Measurements from ENCODE around the gene C15orf39.
"Not testable (repeated sequence)": the region's sequence is repeated elsewhere in the genome, so short reads cannot be mapped to it uniquely, and the experiment has no call there.

The C15orf39 gene

DNA sequence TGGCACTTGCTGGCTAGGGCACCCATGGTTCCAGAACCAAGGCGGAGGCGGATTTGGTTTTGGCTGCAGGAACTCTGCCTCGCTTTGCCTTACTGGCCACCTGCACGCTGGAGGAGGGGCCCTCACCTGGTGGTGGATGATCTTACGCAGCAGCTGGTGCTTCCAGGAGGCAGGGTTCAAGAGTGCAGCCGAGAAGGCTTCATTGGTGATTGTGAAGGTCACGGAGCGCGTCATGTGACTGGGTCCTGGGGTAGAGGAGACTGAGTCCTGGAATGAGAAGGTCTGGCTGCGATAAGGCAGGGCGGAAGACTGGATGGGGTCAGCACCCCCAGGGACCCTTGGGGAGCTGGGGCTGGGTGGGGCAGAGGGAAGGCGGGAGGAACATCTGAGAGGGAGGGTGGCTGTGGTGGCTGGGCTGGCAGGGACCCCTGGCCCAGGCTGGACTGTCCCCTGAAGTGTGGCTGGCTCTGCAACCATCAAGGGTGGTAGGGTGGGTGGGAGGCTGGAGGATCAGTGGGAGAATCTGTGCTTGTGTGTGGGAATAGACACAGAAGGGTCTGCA lies 30.7 kb downstream of the C15orf39 start:
- H3K27me3 ChIP-seq (ENCODE audit: control insufficient read depth, insufficient read depth, low read length): no peaks in the 10 kb centered on the region
- H3K27ac ChIP-seq (ENCODE audit: low read length): no peak overlapping the region
- WGBS (ENCODE audit: insufficient coverage, insufficient read length): no CpG with 5 or more reads among the region's 12 CpGs
- H3K36me3 ChIP-seq (ENCODE audit: control insufficient read depth, insufficient read depth, low read length): no peaks in the 10 kb centered on the region
- no peaks in the 10 kb centered on the region for H3K9me3 ChIP-seq (ENCODE audit: control insufficient read depth, insufficient read depth, low read length)
- H3K4me3 ChIP-seq (ENCODE audit: low read length): no peak overlapping the region
- DNase-seq (ENCODE audit: low read depth, low spot score): no peak
- H3K4me1 ChIP-seq (ENCODE audit: control insufficient read depth, insufficient read depth, low read length): no peaks in the 10 kb centered on the region; the same call in 1 of the 2 replicates

DNA sequence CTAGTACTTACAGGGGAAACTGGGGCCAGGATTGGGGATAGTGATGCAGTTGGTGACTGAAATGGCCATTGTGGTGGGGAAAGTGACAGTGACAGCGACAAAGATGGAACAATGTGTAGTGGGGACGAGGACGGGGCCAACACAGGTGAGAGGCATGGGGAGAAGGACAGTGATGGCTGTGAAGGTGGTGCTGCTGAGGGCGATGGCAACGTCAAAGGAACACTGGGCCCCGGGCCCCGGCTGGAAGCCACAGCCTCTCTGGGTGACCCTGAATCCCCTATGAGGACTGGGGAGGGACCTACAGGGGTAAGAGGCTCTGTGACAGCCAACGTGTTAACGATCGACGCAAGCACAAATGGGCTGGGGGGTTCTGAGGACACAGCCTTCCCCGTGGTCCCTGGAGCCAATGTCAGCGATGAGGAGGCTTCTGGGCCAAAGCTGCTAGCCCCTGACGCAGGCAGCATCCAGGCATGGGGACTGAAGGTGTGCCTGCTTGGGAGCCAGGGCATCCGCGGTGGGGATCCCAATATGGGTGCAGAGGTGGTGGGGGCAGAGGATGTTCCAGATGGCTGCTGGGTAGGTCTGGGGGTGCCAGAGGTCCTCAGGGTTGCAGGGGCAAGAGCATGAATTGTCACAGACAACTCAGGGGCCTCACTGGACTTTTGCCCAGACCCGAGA lies 31.3 kb downstream of the C15orf39 start:
- H3K36me3 ChIP-seq (ENCODE audit: control insufficient read depth, insufficient read depth, low read length): no peaks in the 10 kb centered on the region
- no CpG with 5 or more reads among the region's 17 CpGs for WGBS (ENCODE audit: insufficient coverage, insufficient read length)
- DNase-seq (ENCODE audit: low read depth, low spot score): no peak
- no peaks in the 10 kb centered on the region for H3K9me3 ChIP-seq (ENCODE audit: control insufficient read depth, insufficient read depth, low read length)
- no peaks in the 10 kb centered on the region for H3K27me3 ChIP-seq (ENCODE audit: control insufficient read depth, insufficient read depth, low read length)
- no peaks in the 10 kb centered on the region; the same call in 1 of the 2 replicates for H3K4me1 ChIP-seq (ENCODE audit: control insufficient read depth, insufficient read depth, low read length)
- H3K27ac ChIP-seq (ENCODE audit: low read length): no peak overlapping the region
- H3K4me3 ChIP-seq (ENCODE audit: low read length): no peak overlapping the region

DNA sequence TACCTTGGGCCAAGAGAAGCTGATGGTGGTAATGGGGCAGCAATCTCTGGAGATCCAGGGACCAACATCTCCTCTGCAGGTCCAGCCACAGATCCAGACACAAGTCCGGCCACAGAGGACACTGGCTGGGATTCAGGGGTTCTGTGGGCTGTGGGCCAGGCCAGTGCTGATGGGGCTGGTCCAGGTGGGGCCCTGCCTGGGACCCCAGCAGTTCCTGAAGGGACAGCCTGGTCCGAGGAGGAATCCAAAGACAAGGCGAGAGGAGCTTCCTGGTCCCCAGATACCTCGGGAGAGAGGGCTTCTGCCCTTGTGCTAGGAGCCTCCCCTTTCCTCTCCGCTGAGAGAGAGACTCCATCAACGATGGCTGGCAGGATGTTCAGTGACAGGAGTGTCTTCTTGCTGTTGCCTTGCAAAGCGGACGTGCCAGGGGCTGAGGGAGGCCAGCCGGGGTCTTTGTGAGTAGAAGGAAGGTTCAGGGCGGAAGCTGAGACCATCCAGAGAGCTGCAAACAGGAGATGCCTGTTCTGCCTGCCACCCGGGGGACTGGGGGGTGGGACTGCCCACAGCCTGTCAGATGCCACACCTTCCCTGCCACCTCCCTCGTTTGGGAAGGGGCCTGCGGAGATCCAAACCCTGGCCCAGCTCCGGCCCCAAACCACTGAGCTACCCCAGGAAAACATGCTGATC lies 32.0 kb downstream of the C15orf39 start:
- no peaks in the 10 kb centered on the region for H3K36me3 ChIP-seq (ENCODE audit: control insufficient read depth, insufficient read depth, low read length)
- H3K9me3 ChIP-seq (ENCODE audit: control insufficient read depth, insufficient read depth, low read length): no peaks in the 10 kb centered on the region
- no peak for DNase-seq (ENCODE audit: low read depth, low spot score)
- H3K4me1 ChIP-seq (ENCODE audit: control insufficient read depth, insufficient read depth, low read length): no peaks in the 10 kb centered on the region; the same call in 1 of the 2 replicates
- no peak overlapping the region for H3K4me3 ChIP-seq (ENCODE audit: low read length)
- no peaks in the 10 kb centered on the region for H3K27me3 ChIP-seq (ENCODE audit: control insufficient read depth, insufficient read depth, low read length)
- no peak overlapping the region for H3K27ac ChIP-seq (ENCODE audit: low read length)
- WGBS (ENCODE audit: insufficient coverage, insufficient read length): no CpG with 5 or more reads among the region's 14 CpGs

DNA sequence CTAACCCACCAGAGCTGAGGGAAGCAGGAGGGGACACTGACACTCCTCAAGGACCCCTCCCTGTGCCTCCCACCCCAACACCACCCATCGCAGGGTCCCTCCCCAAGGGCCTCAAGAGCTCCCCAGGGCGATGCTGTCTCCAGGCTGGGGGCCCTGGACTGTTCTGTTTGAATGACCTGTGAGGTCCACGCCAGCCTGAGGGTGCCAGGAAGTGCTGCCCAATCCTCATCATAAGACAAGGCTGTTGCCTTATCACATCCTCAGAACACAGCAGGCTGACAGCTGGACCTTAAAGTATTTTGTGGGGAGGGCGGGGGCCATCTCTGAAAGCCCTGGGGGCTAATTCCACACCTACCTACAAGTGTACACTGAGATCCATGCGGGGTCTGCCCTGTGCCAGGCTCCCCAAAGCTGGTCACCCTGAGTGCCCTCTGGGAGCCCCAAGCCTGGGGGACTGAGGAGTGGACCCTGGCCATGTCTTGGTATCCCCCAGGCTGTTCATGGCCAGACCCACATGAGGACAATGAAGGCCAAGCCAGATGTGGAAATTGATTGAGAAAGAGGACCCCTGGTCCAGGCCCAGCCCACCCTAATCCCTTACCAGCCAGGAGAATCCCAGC lies 32.6 kb downstream of the C15orf39 start:
- DNase-seq (ENCODE audit: low read depth, low spot score): no peak
- no peaks in the 10 kb centered on the region for H3K27me3 ChIP-seq (ENCODE audit: control insufficient read depth, insufficient read depth, low read length)
- H3K27ac ChIP-seq (ENCODE audit: low read length): no peak overlapping the region
- no peak overlapping the region for H3K4me3 ChIP-seq (ENCODE audit: low read length)
- H3K4me1 ChIP-seq (ENCODE audit: control insufficient read depth, insufficient read depth, low read length): no peaks in the 10 kb centered on the region; the same call in 1 of the 2 replicates
- no peaks in the 10 kb centered on the region for H3K36me3 ChIP-seq (ENCODE audit: control insufficient read depth, insufficient read depth, low read length)
- WGBS (ENCODE audit: insufficient coverage, insufficient read length): no CpG with 5 or more reads among the region's 5 CpGs
- no peaks in the 10 kb centered on the region for H3K9me3 ChIP-seq (ENCODE audit: control insufficient read depth, insufficient read depth, low read length)

DNA sequence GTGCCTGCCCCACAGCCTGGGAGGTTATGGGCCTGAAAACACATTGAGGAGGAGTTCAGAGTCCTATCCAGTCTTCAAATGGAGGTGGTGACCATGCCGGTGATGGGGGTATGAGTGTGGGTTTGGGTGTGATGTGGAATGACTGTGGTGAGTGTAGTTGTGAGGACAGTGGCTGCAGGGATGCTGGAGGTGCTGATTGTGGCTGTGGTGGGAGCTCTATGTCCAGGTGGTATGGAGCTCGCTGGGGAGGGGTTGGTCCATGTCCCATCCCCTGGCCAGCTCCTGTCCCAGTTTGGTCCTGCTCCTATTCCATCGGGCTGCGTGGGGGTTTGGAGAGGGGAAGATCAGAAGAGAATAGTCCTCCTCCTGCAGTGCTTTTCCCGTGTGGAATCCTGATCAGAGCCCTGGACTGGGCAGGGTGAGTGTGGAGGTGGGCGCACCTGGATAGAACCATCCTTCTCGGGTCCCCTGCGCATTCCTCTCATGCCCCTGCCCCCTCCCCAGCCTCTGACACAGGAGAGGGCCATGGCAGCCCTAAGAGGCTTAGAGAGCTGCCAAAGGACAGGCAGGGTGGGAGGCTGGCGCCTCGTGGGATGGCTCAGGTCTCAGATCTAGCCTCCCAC lies 33.5 kb downstream of the C15orf39 start:
- H3K36me3 ChIP-seq (ENCODE audit: control insufficient read depth, insufficient read depth, low read length): no peaks in the 10 kb centered on the region
- no peaks in the 10 kb centered on the region for H3K9me3 ChIP-seq (ENCODE audit: control insufficient read depth, insufficient read depth, low read length)
- no peaks in the 10 kb centered on the region for H3K27me3 ChIP-seq (ENCODE audit: control insufficient read depth, insufficient read depth, low read length)
- H3K4me3 ChIP-seq (ENCODE audit: low read length): no peak overlapping the region
- H3K27ac ChIP-seq (ENCODE audit: low read length): no peak overlapping the region
- no CpG with 5 or more reads among the region's 10 CpGs for WGBS (ENCODE audit: insufficient coverage, insufficient read length)
- no peak for DNase-seq (ENCODE audit: low read depth, low spot score)
- H3K4me1 ChIP-seq (ENCODE audit: control insufficient read depth, insufficient read depth, low read length): no peaks in the 10 kb centered on the region; the same call in 1 of the 2 replicates

DNA sequence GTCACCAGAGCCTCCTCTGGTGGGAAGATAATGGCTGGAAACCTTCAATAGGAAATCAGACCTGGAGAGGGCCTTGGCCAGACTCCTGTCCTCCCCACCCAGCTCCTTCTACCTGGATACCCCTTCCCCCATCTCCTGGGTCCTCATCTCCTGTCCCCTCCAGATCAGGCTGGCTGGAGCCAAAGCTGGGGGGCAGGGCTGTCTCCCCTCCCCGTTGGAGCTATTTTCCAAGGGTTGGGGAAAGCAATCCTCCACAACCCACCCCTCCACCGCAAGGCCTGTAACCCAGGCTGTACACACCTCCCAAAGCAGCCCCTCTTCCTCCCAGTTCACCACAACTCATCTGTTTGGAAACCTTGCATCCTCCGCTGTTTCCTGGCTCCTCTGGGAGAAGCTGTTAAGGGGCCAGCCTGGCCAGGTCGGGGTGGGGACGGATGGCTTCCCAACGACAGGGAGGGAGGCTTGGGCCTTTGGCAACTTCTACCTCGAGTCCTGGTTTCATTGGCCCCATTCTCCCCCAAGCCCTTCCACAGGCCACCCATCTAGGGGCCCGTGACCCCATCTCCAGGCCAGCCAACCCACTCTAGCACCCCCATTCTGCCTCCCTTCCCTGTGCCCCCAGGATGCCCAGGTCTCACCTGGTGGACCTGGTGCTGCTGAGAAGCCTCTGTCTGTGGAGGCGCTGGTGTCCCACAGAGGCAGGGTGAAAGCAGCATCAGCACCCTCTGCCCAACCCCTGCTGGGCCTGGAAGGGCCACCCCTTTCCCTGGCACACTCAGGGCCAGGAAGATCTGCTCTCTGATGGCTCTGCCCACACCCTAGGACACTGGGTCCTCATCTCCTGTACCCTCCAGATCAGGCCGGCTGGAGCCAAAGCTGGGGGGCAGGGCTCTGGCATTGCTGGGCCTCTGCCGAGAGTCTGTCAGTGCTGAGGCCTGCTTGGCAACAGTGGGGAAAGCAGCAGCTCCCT lies 34.4 kb downstream of the C15orf39 start:
- DNase-seq (ENCODE audit: low read depth, low spot score): no peak
- no CpG with 5 or more reads among the region's 11 CpGs for WGBS (ENCODE audit: insufficient coverage, insufficient read length)
- Histone ChIP-seq H3K9me3 (ENCODE audit: control insufficient read depth, insufficient read depth, low read length) (no peaks in the 10 kb centered on the region), H3K4me1 (ENCODE audit: control insufficient read depth, insufficient read depth, low read length) (no peaks in the 10 kb centered on the region; the same call in 1 of the 2 replicates), H3K27ac (ENCODE audit: low read length) (no peak overlapping the region), H3K27me3 (ENCODE audit: control insufficient read depth, insufficient read depth, low read length) (no peaks in the 10 kb centered on the region), H3K4me3 (ENCODE audit: low read length) (no peak overlapping the region), H3K36me3 (ENCODE audit: control insufficient read depth, insufficient read depth, low read length) (no peaks in the 10 kb centered on the region)

DNA sequence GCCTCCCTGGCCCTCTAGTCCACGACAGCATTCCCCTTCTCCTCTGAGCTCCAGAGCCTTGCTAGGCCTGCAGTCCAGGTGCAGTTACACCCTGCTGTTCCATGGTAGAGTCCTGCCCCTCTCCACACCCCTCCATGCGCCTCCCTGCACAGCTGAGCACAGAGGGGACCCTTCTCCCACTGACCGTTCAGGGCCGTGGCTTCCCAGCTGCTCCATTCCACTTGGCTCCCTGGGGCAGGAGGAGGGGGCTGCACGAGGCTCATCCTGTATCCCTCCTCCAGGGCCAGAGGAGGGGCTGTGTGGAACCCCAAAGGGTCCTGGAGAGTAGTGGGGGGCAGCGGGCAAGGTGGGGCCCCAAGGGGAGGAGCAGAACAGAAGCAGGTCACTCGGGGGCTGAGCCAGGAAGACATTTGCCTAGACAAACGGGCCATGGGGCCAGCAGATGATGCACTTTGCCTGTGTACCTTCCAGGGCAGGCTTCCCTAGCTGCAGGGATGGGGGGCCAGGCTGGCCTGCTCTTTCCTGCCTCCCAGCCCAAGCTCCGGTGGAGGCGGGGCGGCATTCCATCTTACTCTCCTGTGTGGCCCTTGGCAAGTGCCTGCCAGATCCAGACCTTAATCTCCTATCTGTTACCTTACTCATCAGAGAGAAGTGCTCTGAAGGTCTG lies 35.8 kb downstream of the C15orf39 start:
- Histone ChIP-seq H3K36me3 (ENCODE audit: control insufficient read depth, insufficient read depth, low read length) (no peaks in the 10 kb centered on the region), H3K4me1 (ENCODE audit: control insufficient read depth, insufficient read depth, low read length) (no peaks in the 10 kb centered on the region; the same call in 1 of the 2 replicates), H3K9me3 (ENCODE audit: control insufficient read depth, insufficient read depth, low read length) (no peaks in the 10 kb centered on the region), H3K27ac (ENCODE audit: low read length) (no peak overlapping the region), H3K4me3 (ENCODE audit: low read length) (no peak overlapping the region), H3K27me3 (ENCODE audit: control insufficient read depth, insufficient read depth, low read length) (no peaks in the 10 kb centered on the region)
- WGBS (ENCODE audit: insufficient coverage, insufficient read length): no CpG with 5 or more reads among the region's 11 CpGs
- no peak for DNase-seq (ENCODE audit: low read depth, low spot score)

DNA sequence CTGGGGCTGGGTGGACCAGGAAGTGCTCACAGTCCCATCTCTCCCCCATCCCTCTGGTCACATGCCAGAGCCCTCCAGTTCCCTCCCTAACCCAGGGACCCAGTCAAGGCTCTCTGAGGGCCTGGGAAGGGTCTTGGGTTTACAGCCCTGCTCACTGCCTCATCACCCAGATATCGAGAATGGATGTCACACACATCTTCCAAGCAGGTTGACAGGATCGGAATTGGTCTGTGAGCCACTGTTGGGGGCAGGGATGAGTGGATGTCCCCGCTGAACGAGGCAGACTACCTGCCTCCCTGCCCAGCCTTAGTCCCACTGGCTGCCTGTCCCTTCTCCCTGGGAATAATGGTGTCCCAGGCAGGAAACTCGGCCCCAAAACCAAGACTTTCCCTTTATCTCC lies 36.5 kb downstream of the C15orf39 start:
- no peaks in the 10 kb centered on the region for H3K9me3 ChIP-seq (ENCODE audit: control insufficient read depth, insufficient read depth, low read length)
- H3K4me1 ChIP-seq (ENCODE audit: control insufficient read depth, insufficient read depth, low read length): no peaks in the 10 kb centered on the region; the same call in 1 of the 2 replicates
- no peak for DNase-seq (ENCODE audit: low read depth, low spot score)
- H3K36me3 ChIP-seq (ENCODE audit: control insufficient read depth, insufficient read depth, low read length): no peaks in the 10 kb centered on the region
- H3K27ac ChIP-seq (ENCODE audit: low read length): no peak overlapping the region
- WGBS (ENCODE audit: insufficient coverage, insufficient read length): no CpG with 5 or more reads among the region's 5 CpGs
- H3K27me3 ChIP-seq (ENCODE audit: control insufficient read depth, insufficient read depth, low read length): no peaks in the 10 kb centered on the region
- H3K4me3 ChIP-seq (ENCODE audit: low read length): no peak overlapping the region

DNA sequence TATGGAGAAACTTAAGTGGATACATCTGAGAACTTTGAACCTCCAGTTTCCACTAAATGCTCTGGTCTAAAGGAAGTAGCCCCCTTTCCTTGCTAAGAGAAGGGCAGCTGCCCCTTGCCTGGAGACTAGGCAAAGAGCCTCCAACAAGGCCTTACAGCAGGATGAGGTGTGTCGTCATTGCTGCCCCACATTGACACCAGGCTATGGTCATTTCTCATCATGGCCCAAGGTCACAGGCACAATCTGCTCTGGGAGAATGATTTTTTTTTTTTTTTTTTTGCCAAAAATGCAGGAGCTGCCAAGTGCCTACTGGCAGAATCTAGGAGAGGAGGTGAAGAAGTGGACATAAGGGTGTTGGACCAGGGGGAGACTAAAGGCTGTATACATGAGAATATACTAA lies 44.1 kb downstream of the C15orf39 start:
- not testable (repeated sequence) for H3K36me3 ChIP-seq (ENCODE audit: control insufficient read depth, insufficient read depth, low read length); H3K4me1 ChIP-seq (ENCODE audit: control insufficient read depth, insufficient read depth, low read length); H3K9me3 ChIP-seq (ENCODE audit: control insufficient read depth, insufficient read depth, low read length); DNase-seq (ENCODE audit: low read depth, low spot score); H3K27ac ChIP-seq (ENCODE audit: low read length); H3K27me3 ChIP-seq (ENCODE audit: control insufficient read depth, insufficient read depth, low read length); H3K4me3 ChIP-seq (ENCODE audit: low read length)
- no CpG with 5 or more reads among the region's 1 CpG for WGBS (ENCODE audit: insufficient coverage, insufficient read length)
